ENCODE results near the gene RAB30.
A peak's percentile ranks its signal among the peaks of the same experiment; 100 is the strongest.

Gene RAB30

DNA sequence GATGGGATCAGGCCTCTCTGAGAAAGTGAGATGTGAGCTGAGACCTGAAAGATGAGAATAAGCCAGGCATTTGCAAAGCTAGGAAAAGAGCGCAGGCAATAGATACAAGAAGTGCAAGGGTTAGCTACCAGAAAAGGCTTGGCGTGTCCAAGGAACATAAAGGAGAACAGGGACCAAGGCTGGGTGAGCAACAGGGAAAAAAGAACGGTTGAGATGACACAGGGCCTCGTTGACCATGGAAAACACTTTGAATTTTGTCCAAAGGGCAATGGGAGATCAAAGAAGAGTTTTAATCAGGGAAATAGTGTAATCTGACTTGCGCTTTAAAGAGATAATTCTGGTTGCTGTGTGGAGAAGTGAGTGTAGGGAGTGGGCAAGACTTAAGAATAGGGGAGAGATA is 35.0 kb downstream of the RAB30 start:
- Histone ChIP-seq H3K4me1 (ENCODE audit: control insufficient read depth, low read length) (peaks cover 92% of the 10 kb centered on the region), H3K9me3 (ENCODE audit: control insufficient read depth, insufficient read depth, low read length) (no peaks in the 10 kb centered on the region), H3K9me2 (replicated peaks; ENCODE audit: control insufficient read depth, low read length) (no peaks in the 10 kb centered on the region), H3F3A (ENCODE audit: control insufficient read depth, insufficient read depth) (peaks cover 18% of the 10 kb centered on the region), H3K4me3 (ENCODE audit: low read length) (peak overlapping the region; percentile 59; the same call in 1 of the 2 replicates), H3K27ac (ENCODE audit: low read depth, low read length) (peak overlapping the region; percentile 75), H3K79me2 (ENCODE audit: control insufficient read depth, low read length) (peaks cover 99% of the 10 kb centered on the region), H3K4me2 (ENCODE audit: low read length) (peak overlapping the region; percentile 69), H3K27me3 (ENCODE audit: control insufficient read depth, low read length) (no peaks in the 10 kb centered on the region), H4K20me1 (ENCODE audit: control insufficient read depth, insufficient read depth, low read depth, low read length) (peaks cover 40% of the 10 kb centered on the region), H3K36me3 (ENCODE audit: control insufficient read depth, low read length) (peaks cover 64% of the 10 kb centered on the region)
- no peak for TF ChIP-seq EZH2phosphoT487 (IDR thresholded peaks at IDR 0.05; ENCODE audit: borderline replicate concordance, low read length)
- TF ChIP-seq, protein P1, sequence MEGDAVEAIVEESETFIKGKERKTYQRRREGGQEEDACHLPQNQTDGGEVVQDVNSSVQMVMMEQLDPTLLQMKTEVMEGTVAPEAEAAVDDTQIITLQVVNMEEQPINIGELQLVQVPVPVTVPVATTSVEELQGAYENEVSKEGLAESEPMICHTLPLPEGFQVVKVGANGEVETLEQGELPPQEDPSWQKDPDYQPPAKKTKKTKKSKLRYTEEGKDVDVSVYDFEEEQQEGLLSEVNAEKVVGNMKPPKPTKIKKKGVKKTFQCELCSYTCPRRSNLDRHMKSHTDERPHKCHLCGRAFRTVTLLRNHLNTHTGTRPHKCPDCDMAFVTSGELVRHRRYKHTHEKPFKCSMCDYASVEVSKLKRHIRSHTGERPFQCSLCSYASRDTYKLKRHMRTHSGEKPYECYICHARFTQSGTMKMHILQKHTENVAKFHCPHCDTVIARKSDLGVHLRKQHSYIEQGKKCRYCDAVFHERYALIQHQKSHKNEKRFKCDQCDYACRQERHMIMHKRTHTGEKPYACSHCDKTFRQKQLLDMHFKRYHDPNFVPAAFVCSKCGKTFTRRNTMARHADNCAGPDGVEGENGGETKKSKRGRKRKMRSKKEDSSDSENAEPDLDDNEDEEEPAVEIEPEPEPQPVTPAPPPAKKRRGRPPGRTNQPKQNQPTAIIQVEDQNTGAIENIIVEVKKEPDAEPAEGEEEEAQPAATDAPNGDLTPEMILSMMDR (IDR thresholded peaks at IDR 0.05; ENCODE audit: low read depth, low read length, poor library complexity, severe bottlenecking) = no peak

DNA sequence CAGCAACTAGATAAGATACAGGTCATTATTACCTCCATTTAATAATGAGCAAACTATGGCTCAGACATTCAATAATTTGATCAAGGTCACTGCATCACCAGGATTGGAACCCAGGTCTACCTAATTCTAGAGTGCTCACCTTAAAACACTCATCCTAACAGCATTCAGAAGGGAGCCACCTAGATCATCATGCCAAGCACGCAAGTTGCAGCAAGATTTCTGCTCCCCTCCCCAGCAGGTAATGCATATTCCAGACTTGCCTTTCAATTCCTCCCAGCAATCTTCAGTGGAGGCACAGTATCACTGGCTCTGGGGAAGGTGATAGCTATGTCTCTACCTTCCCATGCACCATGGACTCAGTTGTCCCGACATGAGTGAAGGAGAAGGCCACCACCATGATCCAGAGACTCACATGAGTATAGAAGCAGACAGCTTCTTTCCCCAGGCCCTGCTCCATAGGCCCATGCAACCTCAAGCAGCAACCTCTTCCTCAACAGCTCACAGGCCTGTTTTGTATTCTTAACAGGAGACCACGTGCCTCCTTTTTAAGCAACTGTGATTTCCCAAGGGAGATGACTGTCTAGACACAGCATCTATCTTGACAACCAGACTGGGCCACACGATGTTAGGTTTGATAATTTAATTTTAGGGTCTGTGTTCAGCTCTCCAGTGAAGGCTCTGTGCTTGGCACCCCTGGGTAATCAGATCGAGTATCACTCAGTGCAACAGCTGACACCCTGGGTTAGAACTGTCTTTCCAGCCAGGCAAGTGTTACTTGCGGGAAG is 36.4 kb downstream of the RAB30 start:
- TF ChIP-seq EZH2phosphoT487 (IDR thresholded peaks at IDR 0.05; ENCODE audit: borderline replicate concordance, low read length) = no peak
- TF ChIP-seq, protein P1 (IDR thresholded peaks at IDR 0.05; ENCODE audit: low read depth, low read length, poor library complexity, severe bottlenecking) = no peak
- Histone ChIP-seq H3K27me3 (ENCODE audit: control insufficient read depth, low read length) (no peaks in the 10 kb centered on the region), H3K4me1 (ENCODE audit: control insufficient read depth, low read length) (peaks cover 88% of the 10 kb centered on the region), H3K79me2 (ENCODE audit: control insufficient read depth, low read length) (peaks cover 99% of the 10 kb centered on the region), H3K4me3 (ENCODE audit: low read length) (peak overlapping the region; percentile 59), H3K27ac (ENCODE audit: low read depth, low read length) (peak overlapping the region; percentile 75), H3K9me3 (ENCODE audit: control insufficient read depth, insufficient read depth, low read length) (no peaks in the 10 kb centered on the region), H3K36me3 (ENCODE audit: control insufficient read depth, low read length) (peaks cover 72% of the 10 kb centered on the region), H3K4me2 (ENCODE audit: low read length) (peak overlapping the region; percentile 69), H4K20me1 (ENCODE audit: control insufficient read depth, insufficient read depth, low read depth, low read length) (peaks cover 41% of the 10 kb centered on the region), H3F3A (ENCODE audit: control insufficient read depth, insufficient read depth) (peaks cover 18% of the 10 kb centered on the region), H3K9me2 (replicated peaks; ENCODE audit: control insufficient read depth, low read length) (no peaks in the 10 kb centered on the region)

DNA sequence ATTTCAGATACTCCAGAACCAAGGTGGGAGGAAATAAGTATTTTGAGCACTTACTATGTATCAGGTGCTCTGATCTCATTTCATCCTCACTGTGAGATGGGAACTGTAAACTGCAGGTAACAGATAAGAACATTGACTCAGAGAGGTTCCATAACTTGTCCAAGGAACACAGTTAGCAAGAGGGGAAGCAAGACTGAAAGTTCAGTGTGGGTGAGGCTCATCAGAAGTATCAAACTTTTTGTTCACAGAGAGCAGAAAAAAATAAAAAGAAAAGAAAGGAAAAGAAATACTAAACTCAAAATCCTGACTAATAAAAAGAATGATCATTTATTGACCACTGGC is 37.1 kb downstream of the RAB30 start:
- Histone ChIP-seq H3K4me3 (ENCODE audit: low read length) (peak overlapping the region; percentile 59), H3K9me3 (ENCODE audit: control insufficient read depth, insufficient read depth, low read length) (no peaks in the 10 kb centered on the region), H3K27me3 (ENCODE audit: control insufficient read depth, low read length) (no peaks in the 10 kb centered on the region), H3K79me2 (ENCODE audit: control insufficient read depth, low read length) (peaks cover 99% of the 10 kb centered on the region), H3K9me2 (replicated peaks; ENCODE audit: control insufficient read depth, low read length) (no peaks in the 10 kb centered on the region), H3K27ac (ENCODE audit: low read depth, low read length) (peak overlapping the region; percentile 75; the same call in 1 of the 2 replicates), H3K4me1 (ENCODE audit: control insufficient read depth, low read length) (peaks cover 88% of the 10 kb centered on the region), H4K20me1 (ENCODE audit: control insufficient read depth, insufficient read depth, low read depth, low read length) (peaks cover 39% of the 10 kb centered on the region), H3K4me2 (ENCODE audit: low read length) (peak overlapping the region; percentile 69), H3F3A (ENCODE audit: control insufficient read depth, insufficient read depth) (peaks cover 18% of the 10 kb centered on the region), H3K36me3 (ENCODE audit: control insufficient read depth, low read length) (peaks cover 72% of the 10 kb centered on the region)
- no peak for TF ChIP-seq EZH2phosphoT487 (IDR thresholded peaks at IDR 0.05; ENCODE audit: borderline replicate concordance, low read length)
- TF ChIP-seq, protein P1 (IDR thresholded peaks at IDR 0.05; ENCODE audit: low read depth, low read length, poor library complexity, severe bottlenecking) = no peak

All from DOHH2 (cell line).